Tibial nerve (tissue), 4 donors: ENCODE measurements around the gene SPECC1. TPM values are rescaled to one million over a fixed set of nuclear protein-coding genes. Genes with fewer than 3 reads are reported as not detected.

Experiments
- DNase-seq, 2 donors: peaks; one replicate each; pipeline ENCODE4 v3.0.0-alpha.2; 2019; ENCODE audit warnings: low spot score in 2 of 2
- H3K27ac ChIP-seq, 4 donors: fragments of 200-600 bp; sonication (generic) in 3 of 4; one replicate each; pipeline ENCODE4 v1.5.1; 2017 to 2019; ENCODE audit warnings: mild to moderate bottlenecking in 1 of 4
- H3K27me3 ChIP-seq, 2 donors: fragments of 200-600 bp; sonication (generic) in 1 of 2; one replicate each; pipeline versions ENCODE4 v1.5.1 to v1.6.0; 2017 to 2019
- H3K36me3 ChIP-seq, 3 donors: fragments of 200-600 bp; sonication (generic); one replicate each; pipeline ENCODE4 v1.5.1; 2018 to 2019
- H3K4me1 ChIP-seq, 4 donors: fragments of 200-600 bp; sonication (generic) in 3 of 4; one replicate each; pipeline ENCODE4 v1.5.1; 2017 to 2019
- H3K4me3 ChIP-seq, 4 donors: fragments of 200-600 bp; sonication (generic) in 3 of 4; one replicate each; pipeline ENCODE4 v1.5.1; 2017 to 2019; ENCODE audit warnings: mild to moderate bottlenecking in 1 of 4, moderate library complexity in 1 of 4
- H3K9me3 ChIP-seq, 4 donors: fragments of 200-600 bp; sonication (generic) in 3 of 4; one replicate each; pipeline ENCODE4 v1.5.1; 2017 to 2019
- EP300 ChIP-seq, 2 donors: sonication (generic); formaldehyde crosslinking; IDR thresholded peaks; one replicate each; pipeline ENCODE4 v1.6.1; 2017; ENCODE audit warnings: antibody characterized with exemption in 2 of 2, mild to moderate bottlenecking in 1 of 2
- POLR2A ChIP-seq, 2 donors: fragments of 450-650 bp; IDR thresholded peaks; one replicate each; pipeline ENCODE4 v1.6.1; 2017; ENCODE audit warnings: antibody characterized with exemption in 2 of 2, mild to moderate bottlenecking in 2 of 2, moderate library complexity in 2 of 2
- WGBS, 2 donors: methylation state at CpG; one replicate each; pipeline ENCODE4 v1.1.5; 2018; 5-methylcytosine and 5-hydroxymethylcytosine counted together
- total RNA-seq, 4 donors: library from RNA; depleted of rRNA; stranded (reverse); fragments of >200 nt; gene quantifications; one replicate each; pipeline ENCODE4 v1.1.0, GENCODE V29; 2016
- TF ChIP-seq, protein P1 (sequence below), 5 experiments: fragments of 200-600 bp in 3 of 5; fragments of 450-650 bp in 2 of 5; sonication (generic) in 3 of 5; IDR thresholded peaks; one replicate each; pipeline ENCODE4 v1.5.1; 2016 to 2019; ENCODE audit warnings: antibody characterized with exemption in 5 of 5, mild to moderate bottlenecking in 3 of 5, moderate library complexity in 2 of 5

The SPECC1 gene
- total RNA-seq, 4 donors from 2014 or later, result 63.2 to 139 (median 98.1) TPM

DNA sequence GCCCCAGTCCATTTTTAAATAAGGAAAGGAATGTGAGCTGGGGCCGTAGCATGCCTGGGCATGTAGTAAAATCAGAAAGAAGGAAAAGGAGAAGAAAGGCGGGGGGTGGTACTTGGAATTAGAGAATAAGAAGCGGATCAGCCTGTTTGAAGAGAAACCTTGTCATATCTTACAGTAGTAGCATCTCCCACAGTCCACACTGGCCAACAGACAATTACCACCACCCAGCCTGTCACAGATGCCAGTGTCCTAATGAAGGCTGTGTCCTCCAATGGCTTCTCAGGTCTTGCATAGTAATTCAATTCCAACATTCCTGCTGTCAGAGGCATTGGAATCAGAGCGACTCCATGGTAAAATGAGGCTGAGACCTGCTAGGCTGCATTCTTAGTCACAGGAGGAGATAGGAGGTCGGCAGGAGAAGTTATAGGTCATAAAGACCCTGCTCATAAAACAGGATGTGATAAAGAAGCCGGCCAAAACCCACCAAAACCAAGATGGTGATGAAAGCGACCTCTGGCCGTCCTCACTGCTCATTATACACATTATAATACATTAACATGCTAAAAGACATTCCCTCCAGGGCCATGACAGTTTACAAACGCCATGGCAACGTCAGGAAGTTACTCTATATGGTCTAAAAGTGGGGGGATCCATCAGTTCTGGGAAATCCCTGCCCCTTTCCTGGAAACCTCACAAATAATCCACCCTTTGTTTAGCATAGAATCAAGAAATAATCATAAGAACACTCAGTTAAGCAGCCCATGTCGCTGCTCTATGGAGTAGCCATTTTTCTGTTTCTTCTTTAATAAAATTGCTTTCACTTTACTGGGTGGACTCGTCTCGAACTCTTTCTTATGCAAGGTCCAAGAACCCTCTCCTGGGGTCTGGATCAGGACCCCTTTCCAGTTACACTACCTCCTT is 22.0 kb upstream of the SPECC1 start:
- no peaks in the 10 kb centered on the region for H3K4me1 ChIP-seq
- no peaks in the 10 kb centered on the region for H3K27me3 ChIP-seq
- no peaks in the 10 kb centered on the region for H3K36me3 ChIP-seq
- no peak overlapping the region for H3K4me3 ChIP-seq
- DNase-seq, result no peak
- 64 to 66% methylated on average over 13 of the region's 13 CpGs for WGBS, 2 donors
- TF ChIP-seq EP300 (IDR thresholded peaks at IDR 0.05) (no peak), POLR2A (IDR thresholded peaks at IDR 0.05) (no peak)
- TF ChIP-seq, protein P1, sequence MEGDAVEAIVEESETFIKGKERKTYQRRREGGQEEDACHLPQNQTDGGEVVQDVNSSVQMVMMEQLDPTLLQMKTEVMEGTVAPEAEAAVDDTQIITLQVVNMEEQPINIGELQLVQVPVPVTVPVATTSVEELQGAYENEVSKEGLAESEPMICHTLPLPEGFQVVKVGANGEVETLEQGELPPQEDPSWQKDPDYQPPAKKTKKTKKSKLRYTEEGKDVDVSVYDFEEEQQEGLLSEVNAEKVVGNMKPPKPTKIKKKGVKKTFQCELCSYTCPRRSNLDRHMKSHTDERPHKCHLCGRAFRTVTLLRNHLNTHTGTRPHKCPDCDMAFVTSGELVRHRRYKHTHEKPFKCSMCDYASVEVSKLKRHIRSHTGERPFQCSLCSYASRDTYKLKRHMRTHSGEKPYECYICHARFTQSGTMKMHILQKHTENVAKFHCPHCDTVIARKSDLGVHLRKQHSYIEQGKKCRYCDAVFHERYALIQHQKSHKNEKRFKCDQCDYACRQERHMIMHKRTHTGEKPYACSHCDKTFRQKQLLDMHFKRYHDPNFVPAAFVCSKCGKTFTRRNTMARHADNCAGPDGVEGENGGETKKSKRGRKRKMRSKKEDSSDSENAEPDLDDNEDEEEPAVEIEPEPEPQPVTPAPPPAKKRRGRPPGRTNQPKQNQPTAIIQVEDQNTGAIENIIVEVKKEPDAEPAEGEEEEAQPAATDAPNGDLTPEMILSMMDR (IDR thresholded peaks at IDR 0.05), result no peak
- H3K9me3 ChIP-seq, result no peaks in the 10 kb centered on the region
- H3K27ac ChIP-seq, result no peak overlapping the region

DNA sequence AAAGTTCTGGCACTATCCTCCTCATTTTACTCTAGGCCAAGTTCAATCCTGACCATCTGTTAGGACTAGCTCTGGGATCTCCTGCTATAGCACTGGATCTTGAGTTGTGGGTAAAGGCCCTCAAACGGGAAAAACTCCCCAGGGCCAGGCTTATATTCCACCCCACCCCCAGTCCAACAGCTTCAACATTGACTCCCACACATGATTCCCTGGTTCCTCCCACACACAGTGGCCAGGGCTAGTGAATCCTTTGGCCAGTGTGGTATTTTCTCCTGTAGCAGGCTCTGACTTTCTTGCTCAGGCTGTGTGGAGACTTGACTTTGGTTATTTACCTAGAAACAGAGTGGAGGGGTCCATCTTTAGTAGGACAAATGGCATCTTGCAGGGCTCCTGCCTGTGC is 21.3 kb upstream of the SPECC1 start:
- TF ChIP-seq EP300 (IDR thresholded peaks at IDR 0.05) (no peak), POLR2A (IDR thresholded peaks at IDR 0.05) (no peak)
- TF ChIP-seq, protein P1 (IDR thresholded peaks at IDR 0.05), result no peak
- no peaks in the 10 kb centered on the region for H3K36me3 ChIP-seq
- no peaks in the 10 kb centered on the region for H3K9me3 ChIP-seq
- no peaks in the 10 kb centered on the region for H3K27me3 ChIP-seq
- no peak for DNase-seq
- H3K4me3 ChIP-seq, result no peak overlapping the region
- 59 to 64% methylated on average over 1 of the region's 1 CpG for WGBS, 2 donors
- H3K4me1 ChIP-seq, result peaks cover 0 to 1% (median under 1%) of the 10 kb centered on the region in 4 donors
- H3K27ac ChIP-seq, result no peak overlapping the region

DNA sequence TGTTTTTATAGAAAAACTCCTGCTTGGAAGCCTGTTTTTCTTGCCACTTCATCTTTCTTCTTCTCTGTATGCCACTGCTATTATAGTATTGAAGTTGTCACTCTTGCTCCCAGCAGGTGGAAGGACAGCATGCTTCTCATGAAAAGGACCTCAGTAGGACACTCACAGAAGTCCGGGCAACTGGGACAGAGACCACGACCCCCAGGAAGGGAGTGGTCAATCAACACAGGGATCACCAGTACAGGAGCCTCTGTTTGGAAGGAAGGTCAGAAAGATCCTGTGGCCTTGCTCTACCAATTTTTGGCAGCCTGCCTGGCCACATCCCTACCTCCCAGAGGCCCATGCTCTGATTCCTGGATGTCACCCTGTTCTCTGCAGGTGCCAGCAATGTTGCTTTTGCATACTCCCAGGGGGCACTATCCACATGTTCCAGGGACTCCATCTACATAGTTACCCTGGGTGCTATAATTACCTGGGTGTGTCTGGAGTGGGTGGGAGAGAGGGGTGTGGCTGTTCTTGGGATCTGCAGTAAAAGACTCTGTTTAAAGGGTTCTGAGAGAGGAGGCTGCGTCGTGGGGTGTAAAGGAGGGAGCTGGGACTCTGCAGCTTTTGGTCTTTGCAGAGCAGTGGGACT is 17.8 kb upstream of the SPECC1 start:
- H3K4me1 ChIP-seq, result peaks cover 0 to 7% (median 2%) of the 10 kb centered on the region in 4 donors
- no peak for DNase-seq
- no peak overlapping the region for H3K4me3 ChIP-seq
- no peaks in the 10 kb centered on the region for H3K9me3 ChIP-seq
- no peak overlapping the region for H3K27ac ChIP-seq
- H3K27me3 ChIP-seq, result no peaks in the 10 kb centered on the region
- TF ChIP-seq, protein P1 (IDR thresholded peaks at IDR 0.05), result no peak
- no peak for TF ChIP-seq EP300 (IDR thresholded peaks at IDR 0.05)
- TF ChIP-seq POLR2A (IDR thresholded peaks at IDR 0.05), result no peak
- no peaks in the 10 kb centered on the region for H3K36me3 ChIP-seq
- WGBS, 2 donors, result 33 to 43% methylated on average over 4 of the region's 4 CpGs

DNA sequence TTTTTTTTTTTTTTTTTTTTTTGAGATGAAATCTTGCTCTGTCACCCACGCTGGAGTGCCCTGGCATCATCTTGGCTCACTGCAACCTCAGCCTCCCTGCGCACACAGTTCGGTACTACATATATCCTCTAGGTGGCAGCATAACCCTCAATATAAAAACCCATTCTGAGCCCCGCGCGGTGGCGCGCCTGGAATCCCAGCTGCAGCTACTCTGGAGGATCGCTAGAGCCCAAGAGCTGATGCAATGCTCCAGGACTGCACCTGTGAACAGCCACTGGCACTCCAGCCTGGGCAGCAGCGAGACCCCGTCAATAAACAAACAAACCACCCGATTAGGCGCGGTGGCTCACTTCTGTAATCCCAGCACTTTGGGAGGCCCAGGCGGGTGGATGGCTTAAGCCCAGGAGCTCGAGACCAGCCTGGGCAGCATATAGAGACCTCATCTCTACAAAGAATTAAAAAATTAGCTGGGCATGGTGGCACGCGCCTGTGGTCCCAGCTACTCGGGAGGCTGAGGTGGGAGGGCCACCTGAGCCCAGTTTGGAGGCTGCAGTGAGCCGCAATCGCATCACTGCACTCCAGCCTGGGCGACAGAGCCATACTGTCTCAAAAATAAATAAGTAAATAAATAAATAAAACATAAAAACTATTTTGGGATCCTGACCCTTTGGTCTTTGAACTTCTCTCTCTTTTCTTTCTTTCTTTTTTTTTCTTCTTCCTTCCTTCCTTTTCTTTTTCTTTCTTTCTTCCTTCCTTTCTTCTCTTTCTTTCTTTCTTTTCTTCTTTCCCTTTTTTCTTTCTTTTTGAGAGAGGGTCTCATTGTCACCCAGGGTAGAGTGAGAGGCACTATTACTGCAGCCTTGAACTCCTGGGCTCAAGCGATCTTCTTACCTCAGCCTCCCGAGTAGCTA is 16.1 kb upstream of the SPECC1 start:
- Histone ChIP-seq H3K36me3 (no peaks in the 10 kb centered on the region), H3K9me3 (no peaks in the 10 kb centered on the region), H3K27ac (no peak overlapping the region), H3K27me3 (no peaks in the 10 kb centered on the region), H3K4me1 (peaks cover 0 to 7% (median 2%) of the 10 kb centered on the region in 4 donors), H3K4me3 (no peak overlapping the region)
- DNase-seq, result peak; percentile 83 to 89
- TF ChIP-seq EP300 (IDR thresholded peaks at IDR 0.05) (peak; percentile 32 to 33), POLR2A (IDR thresholded peaks at IDR 0.05) (no peak)
- TF ChIP-seq, protein P1 (IDR thresholded peaks at IDR 0.05), result peak; percentile 49 to 87 (median 68)
- 38 to 42% methylated on average over 13 to 17 of the region's 24 CpGs for WGBS, 2 donors
